Stimulated activated effector memory CD8-positive, alpha-beta T cell treated with anti-CD3 and anti-CD28 coated beads, Interleukin-12 subunit alpha, Interleukin-12 subunit beta, amount 100 ng/mL, for 72 hours (primary cell): Measurements from ENCODE around the gene ALDH2.
"Not testable (repeated sequence)": the region's sequence is repeated elsewhere in the genome, so short reads cannot be mapped to it uniquely, and the experiment has no call there.

Source experiments
- ATAC-seq: fragments of 150-1000 bp; cut with Tn5 transposase; 2 replicates; pipeline ENCODE4 v1.10.0; 2021
- DNase-seq, 2 donors: peaks; one replicate each; pipeline ENCODE4 v3.0.0; 2021 to 2022; ENCODE audit warnings: low spot score in 2 of 2
- H3K27ac Mint-ChIP-seq: one replicate; pipeline ENCODE4 v1.8.0; 2022; ENCODE audit warnings: mild to moderate bottlenecking, mixed read lengths
- H3K36me3 Mint-ChIP-seq: one replicate; pipeline ENCODE4 v1.8.0; 2022; ENCODE audit warnings: mild to moderate bottlenecking, mixed read lengths
- H3K4me1 Mint-ChIP-seq: one replicate; pipeline ENCODE4 v1.8.0; 2022; ENCODE audit warnings: mixed read lengths
- H3K4me3 Mint-ChIP-seq: one replicate; pipeline ENCODE4 v1.8.0; 2022; ENCODE audit warnings: mild to moderate bottlenecking, mixed read lengths
- H3K9me3 Mint-ChIP-seq: one replicate; pipeline ENCODE4 v1.8.0; 2022; ENCODE audit warnings: mixed read lengths

Gene ALDH2

DNA sequence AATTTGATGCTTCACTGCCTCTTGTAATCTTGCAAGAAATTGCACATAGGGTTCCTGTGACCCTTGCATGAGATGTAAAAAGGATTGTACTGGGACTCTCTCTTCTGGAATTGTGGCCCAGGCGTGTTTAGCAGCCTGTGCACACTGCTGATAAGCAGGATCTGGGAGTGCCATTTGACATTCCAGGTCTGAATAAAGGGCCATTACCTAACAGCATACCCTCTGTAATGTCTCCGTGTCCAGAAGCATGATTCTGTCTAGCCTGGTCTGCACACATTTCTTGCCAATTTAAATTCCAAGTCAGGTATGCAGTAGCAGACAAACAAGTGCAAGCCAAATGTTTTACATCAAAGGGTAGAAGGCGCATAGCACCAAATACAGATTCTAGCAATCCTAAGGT lies 57.2 kb downstream of the ALDH2 start:
- ATAC-seq (no peak), DNase-seq (no peak)
- Mint-ChIP-seq H3K27ac (no peak overlapping the region), H3K4me3 (no peak overlapping the region), H3K9me3 (no peaks in the 10 kb centered on the region), H3K4me1 (no peaks in the 10 kb centered on the region), H3K36me3 (no peaks in the 10 kb centered on the region)

DNA sequence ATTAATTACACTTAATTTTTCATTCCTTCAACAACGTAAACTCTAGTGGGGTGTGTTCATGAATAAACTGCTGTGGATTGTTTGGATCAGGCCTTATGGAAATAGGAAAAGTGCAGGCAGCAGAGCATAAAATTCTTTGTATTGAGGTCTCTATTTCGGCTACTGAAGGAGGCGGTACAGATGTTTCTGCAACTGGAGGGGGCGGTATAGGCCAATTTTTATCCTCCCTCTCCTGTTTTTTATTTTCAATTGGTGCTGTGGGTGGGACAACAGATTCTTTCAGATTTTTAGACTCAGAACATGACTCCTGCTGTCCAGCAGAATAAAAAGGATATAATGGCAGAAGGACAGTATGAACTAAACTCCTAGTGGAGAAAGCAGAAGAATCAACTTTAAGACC lies 57.6 kb downstream of the ALDH2 start:
- not testable (repeated sequence) for ATAC-seq, H3K4me3 Mint-ChIP-seq, DNase-seq, H3K9me3 Mint-ChIP-seq, H3K27ac Mint-ChIP-seq, H3K36me3 Mint-ChIP-seq, H3K4me1 Mint-ChIP-seq

DNA sequence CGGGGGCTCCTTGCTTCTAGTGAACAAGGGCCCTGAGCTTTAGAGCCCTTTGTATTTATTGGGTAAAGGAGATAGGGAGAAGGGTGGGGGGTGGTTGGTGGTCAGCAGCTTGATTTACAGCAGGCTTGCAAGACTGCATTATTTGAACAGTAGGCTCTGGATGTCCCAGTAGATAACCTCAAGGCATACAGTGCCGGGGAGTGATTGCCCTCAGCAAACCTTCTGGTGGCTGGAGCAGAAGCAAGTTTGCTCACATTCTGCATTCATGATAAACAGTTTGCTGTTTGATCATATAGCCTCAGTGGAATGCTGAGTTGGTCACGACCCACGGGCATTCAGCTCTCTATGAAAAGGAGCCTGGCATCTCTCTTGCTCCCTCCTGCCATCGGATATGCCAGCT lies 58.8 kb downstream of the ALDH2 start:
- Mint-ChIP-seq H3K9me3 (no peaks in the 10 kb centered on the region), H3K4me1 (no peaks in the 10 kb centered on the region), H3K36me3 (no peaks in the 10 kb centered on the region), H3K27ac (no peak overlapping the region), H3K4me3 (no peak overlapping the region)
- DNase-seq (no peak), ATAC-seq (no peak)

DNA sequence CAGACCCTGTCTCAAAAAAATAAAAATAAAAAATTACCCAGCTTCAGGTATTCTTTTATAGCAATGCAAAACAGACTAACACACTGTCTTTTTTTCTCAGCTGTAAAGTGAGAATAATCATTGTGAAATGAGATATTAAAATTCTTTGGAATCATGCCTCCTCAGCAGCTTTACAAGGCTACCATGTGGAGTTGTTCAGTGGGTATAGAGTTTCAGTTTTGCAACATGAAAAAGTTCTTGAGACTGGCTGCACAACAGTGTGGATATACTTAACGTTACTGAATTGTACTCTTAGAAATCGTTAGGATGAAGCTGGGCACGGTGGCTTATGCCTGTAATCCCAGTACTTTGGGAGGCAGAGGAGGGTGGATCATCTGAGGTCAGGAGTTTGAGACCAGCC lies 59.6 kb downstream of the ALDH2 start:
- Mint-ChIP-seq H3K27ac (no peak overlapping the region), H3K4me3 (no peak overlapping the region), H3K36me3 (no peaks in the 10 kb centered on the region), H3K9me3 (no peaks in the 10 kb centered on the region), H3K4me1 (no peaks in the 10 kb centered on the region)
- no peak for DNase-seq
- ATAC-seq = no peak

DNA sequence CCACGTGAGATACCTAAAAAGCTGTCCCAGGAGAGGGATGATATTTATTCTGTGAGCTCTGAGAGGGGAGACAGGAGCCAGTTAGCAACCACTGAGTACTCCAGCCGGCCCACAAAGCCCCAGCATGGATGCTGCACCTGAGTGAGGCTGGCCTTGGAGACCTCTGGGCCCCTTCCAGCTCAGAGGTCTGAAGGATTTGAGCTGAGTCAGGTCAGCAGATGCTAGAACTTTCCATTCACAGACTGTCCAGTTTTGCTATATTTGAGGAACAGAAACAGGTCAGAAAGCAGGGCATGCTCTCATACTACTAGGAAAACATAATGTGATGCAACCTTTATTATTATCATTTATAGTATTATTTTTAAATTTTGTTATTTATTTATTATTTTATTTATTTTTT lies 60.3 kb downstream of the ALDH2 start:
- Mint-ChIP-seq H3K4me3 (no peak overlapping the region), H3K9me3 (no peaks in the 10 kb centered on the region), H3K27ac (no peak overlapping the region), H3K36me3 (no peaks in the 10 kb centered on the region), H3K4me1 (no peaks in the 10 kb centered on the region)
- no peak for ATAC-seq
- no peak for DNase-seq

DNA sequence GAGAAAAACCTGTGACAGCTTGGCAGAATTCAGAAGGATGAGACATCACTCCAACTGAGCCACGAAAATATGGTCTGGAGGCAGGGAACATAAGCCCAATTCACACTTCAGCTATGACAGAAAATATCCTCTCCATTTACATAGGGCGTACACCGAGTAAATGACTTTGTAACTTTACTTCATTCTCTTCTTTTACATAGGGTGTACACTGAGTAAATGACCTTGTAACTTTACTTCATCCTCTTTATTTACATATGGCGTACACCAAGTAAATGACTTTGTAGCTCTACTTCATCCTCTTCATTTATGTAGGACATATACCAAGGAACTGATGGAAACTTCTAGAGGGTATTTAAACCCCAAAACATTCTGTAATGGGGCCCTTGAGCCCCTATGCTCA lies 61.2 kb downstream of the ALDH2 start:
- Mint-ChIP-seq H3K27ac (no peak overlapping the region), H3K36me3 (no peaks in the 10 kb centered on the region), H3K4me3 (no peak overlapping the region), H3K4me1 (no peaks in the 10 kb centered on the region), H3K9me3 (no peaks in the 10 kb centered on the region)
- ATAC-seq (no peak), DNase-seq (no peak)

DNA sequence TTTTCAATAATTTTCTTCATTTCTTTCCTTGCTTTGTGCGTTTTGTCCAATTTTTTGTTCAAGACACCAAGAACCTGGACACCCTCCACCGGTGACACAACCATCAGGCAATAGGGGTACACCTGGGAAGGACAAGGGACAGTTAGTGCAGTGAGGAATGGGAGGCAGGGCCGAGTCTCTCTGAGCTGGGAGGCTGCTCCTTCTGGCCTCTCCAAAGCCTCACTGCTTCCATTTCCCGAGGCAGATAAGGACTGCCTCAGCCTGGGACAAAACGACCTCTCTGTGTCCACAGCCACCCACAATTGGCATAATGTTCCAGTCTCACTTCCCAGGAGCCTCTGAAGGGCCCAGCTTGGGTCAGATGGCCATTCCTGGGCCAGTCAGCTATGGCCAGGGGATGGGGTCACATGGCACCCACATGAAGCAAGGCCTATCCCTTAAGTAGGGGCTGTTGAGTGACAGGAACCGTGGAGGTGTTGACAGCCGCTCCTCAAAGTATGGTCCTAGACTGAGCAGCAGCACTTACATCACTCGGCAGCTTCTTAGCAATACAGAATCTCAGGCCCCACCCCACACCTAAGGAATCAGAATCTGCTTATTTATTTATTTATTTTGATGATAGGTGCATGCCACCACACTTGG lies 61.7 kb downstream of the ALDH2 start:
- H3K4me3 Mint-ChIP-seq = no peak overlapping the region
- H3K27ac Mint-ChIP-seq = no peak overlapping the region

DNA sequence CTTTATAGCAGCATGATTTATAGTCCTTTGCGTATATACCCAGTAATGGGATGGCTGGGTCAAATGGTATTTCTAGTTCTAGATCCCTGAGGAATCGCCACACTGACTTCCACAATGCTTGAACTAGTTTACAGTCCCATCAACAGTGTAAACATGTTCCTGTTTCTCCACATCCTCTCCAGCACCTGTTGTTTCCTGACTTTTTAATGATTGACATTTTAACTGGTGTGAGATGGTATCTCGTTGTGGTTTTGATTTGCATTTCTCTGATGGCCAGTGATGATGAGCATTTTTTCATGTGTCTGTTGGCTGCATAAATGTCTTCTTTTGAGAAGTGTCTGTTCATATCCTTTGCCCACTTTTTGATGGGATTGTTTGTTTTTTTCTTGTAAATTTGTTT lies 62.9 kb downstream of the ALDH2 start:
- DNase-seq, H3K9me3 Mint-ChIP-seq, ATAC-seq, H3K4me1 Mint-ChIP-seq, H3K4me3 Mint-ChIP-seq, H3K36me3 Mint-ChIP-seq, H3K27ac Mint-ChIP-seq: not testable (repeated sequence)

More for the DNA sequence above, 61.7 kb downstream of the ALDH2 start:
- Mint-ChIP-seq H3K9me3 (no peaks in the 10 kb centered on the region), H3K36me3 (no peaks in the 10 kb centered on the region), H3K4me1 (no peaks in the 10 kb centered on the region)
- DNase-seq (no peak), ATAC-seq (no peak)

DNA sequence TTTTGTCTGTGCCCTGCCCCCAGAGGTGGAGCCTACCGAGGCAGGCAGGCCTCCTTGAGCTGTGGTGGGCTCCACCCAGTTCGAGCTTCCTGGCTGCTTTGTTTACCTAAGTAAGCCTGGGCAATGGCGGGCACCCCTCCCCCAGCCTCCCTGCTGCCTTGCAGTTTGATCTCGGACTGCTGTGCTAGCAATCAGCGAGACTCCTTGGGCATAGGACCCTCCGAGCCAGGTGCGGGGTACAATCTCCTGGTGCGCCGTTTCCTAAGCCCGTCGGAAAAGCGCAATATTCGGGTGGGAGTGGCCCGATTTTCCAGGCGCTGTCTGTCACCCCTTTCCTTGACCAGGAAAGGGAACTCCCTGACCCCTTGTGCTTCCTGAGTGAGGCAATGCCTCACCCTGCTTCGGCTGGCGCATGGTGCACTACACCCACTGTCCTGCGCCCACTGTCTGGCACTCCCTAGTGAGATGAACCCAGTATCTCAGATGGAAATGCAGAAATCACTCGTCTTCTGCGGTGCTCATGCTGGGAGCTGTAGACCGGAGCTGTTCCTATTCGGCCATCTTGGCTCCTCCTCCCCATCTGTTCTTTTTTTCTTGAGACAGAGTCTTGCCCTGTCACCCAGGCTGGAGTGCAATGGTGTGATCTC lies 68.1 kb downstream of the ALDH2 start:
- H3K27ac Mint-ChIP-seq, H3K4me3 Mint-ChIP-seq: not testable (repeated sequence)

DNA sequence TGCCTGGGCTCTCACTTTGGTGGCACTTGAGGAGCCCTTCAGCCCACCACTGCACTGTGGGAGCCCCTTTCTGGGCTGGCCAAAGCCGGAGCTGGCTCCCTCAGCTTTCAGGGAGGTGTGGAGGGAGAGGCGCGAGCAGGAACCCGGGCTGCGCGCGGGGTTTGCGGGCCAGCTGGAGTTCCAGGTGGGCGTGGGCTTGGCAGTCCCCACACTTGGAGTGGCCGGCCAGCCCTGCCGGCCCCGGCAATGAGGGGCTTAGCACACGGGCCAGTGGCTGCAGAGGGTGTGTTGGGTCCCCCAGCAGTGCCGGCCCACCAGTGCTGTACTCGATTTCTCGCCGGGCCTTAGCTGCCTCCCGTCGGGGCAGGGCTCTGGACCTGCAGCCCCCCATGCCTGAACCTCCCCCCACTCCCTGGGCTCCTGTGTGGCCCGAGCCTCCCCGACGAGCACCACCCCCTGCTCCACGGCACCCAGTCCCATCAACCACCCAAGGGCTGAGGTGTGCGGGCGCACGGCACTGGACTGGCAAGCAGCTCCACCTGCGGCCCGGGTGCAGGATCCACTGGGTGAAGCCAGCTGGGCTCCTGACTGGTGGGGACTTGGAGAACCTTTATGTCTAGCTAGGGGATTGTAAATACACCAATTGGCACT lies 68.9 kb downstream of the ALDH2 start:
- not testable (repeated sequence) for H3K4me3 Mint-ChIP-seq, DNase-seq, ATAC-seq, H3K27ac Mint-ChIP-seq, H3K9me3 Mint-ChIP-seq
- Mint-ChIP-seq H3K4me1 (peaks cover 19% of the 10 kb centered on the region), H3K36me3 (peaks cover 16% of the 10 kb centered on the region)

More for the DNA sequence above, 68.1 kb downstream of the ALDH2 start:
- peaks cover 16% of the 10 kb centered on the region for H3K36me3 Mint-ChIP-seq
- not testable (repeated sequence) for DNase-seq, ATAC-seq, H3K9me3 Mint-ChIP-seq
- peaks cover 12% of the 10 kb centered on the region for H3K4me1 Mint-ChIP-seq

DNA sequence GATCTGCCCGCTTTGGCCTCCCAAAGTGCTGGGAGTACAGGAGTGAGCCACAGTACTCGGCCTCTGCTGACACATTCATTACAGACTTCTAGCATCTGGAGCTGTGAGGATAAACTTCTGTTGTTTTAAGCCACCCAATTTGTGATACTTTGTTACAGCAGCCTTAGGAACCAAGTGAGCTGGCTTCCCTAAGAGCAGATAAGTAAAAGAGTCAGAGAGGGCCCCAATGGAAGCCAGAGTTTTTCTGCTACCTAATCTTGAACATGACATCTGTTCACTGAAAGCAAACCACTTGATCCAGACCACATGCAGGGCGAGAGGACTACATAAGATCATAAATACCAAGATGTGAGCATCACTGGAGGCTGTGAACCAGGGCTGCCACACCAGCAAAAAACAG lies 71.6 kb downstream of the ALDH2 start:
- ATAC-seq (no peak), DNase-seq (no peak)
- no peaks in the 10 kb centered on the region for H3K9me3 Mint-ChIP-seq
- H3K4me3 Mint-ChIP-seq = no peak overlapping the region
- peak overlapping the region; percentile 74 for H3K27ac Mint-ChIP-seq
- peaks cover 28% of the 10 kb centered on the region for H3K4me1 Mint-ChIP-seq
- peaks cover 36% of the 10 kb centered on the region for H3K36me3 Mint-ChIP-seq

DNA sequence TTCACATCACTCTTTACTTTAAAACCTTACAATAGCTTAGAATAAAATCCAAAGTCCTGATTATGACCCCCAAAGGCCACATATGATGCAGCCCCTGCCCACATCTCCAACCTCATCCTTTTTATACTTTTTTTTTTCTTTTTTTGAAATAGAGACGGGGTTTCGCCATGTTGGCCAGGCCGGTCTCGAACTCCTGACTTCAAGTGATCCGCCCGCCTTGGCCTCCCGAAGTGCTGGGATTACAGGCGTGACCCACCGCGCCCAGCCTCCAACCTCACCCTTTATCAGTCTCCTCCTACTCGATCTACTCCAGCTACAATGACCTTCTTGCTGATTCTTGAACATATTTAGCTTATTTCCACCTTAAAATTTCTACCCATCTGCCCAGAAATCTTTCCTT lies 74.1 kb downstream of the ALDH2 start:
- peak overlapping the region; percentile 98 for H3K27ac Mint-ChIP-seq
- H3K36me3 Mint-ChIP-seq = peaks cover 50% of the 10 kb centered on the region
- no peaks in the 10 kb centered on the region for H3K9me3 Mint-ChIP-seq
- DNase-seq (no peak), ATAC-seq (no peak)
- H3K4me1 Mint-ChIP-seq = peaks cover 34% of the 10 kb centered on the region
- peak overlapping the region; percentile 81 for H3K4me3 Mint-ChIP-seq

DNA sequence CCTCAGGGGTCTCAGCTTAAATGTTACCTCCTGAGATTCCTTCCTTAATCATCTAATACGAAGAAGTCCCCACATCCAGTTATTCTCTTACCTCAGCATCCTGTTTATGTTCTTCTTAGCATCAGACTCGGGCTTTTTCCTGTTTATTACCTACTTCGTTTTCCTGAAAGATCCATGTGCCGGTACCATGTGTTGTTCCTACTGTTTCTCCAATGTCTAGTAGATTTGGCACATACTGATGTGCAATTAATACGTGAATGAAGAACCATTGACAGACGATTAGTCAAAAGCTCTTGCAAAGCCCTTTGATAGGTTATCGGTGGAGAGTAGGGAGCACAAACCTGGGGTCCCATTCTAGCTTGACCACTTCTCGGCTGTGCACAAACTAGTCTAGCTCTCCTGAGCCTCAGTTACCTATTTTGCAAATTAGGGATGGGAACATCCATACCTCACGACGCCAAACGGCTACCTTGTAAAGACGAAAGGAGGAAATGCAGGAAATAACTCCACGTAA lies 74.6 kb downstream of the ALDH2 start:
- Mint-ChIP-seq H3K4me1 (peaks cover 34% of the 10 kb centered on the region), H3K36me3 (peaks cover 55% of the 10 kb centered on the region)

DNA sequence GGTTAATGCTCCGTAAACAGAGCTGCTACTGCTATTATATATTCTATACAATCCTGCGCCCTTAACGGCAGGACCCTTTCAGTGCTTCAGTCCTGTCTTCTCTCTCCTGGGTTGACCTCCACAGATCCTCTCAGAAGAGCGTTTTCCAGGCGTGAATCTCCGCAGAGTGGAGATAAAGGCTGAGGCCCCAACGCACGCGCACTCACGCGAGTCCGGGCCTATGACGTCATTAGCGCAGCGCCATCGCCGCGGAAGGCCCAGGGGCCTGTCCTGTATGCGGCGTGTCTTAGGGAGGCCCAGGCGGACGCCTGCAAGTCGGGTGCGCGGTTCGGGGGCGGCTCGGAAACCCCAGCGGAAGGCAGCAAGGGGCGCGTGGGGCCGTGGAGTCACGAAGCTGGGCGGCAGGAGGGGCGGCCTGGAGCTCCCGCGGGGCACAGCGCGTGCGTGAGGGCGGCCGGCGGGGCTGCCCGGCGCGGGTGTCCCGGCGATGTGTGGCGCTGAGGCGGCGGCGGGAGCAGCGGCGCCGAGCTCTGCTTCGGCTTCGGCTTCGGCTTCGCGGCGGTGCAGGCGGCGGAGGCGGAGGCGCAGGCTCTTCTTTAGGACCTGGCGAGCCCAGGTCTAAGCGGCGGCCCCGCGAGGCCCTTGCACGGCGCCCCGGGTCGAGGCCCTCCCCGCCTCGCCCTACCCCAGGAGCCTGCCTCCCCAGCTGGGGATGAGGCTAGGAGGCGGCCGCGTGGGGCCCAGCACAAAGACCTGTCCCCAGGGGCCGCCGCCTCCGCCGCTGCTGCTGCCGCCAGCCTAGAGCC lies 75.2 kb downstream of the ALDH2 start, which contains the start of gene MAPKAPK5:
Gene MAPKAPK5, plus strand, starts transcription at position 479 of the 806 bp plus-strand sequence. CDS start 506 bp downstream, outside the sequence.
- Mint-ChIP-seq H3K9me3 (no peaks in the 10 kb centered on the region), H3K27ac (peak within 1 kb of the TSS; percentile 98), H3K4me1 (peaks cover 37% of the 10 kb centered on the region), H3K36me3 (peaks cover 62% of the 10 kb centered on the region), H3K4me3 (peak within 1 kb of the TSS; percentile 81)
- DNase-seq (peak; percentile 99 to 100), ATAC-seq (peak; percentile 94)

More for the DNA sequence above, 74.6 kb downstream of the ALDH2 start:
- Mint-ChIP-seq H3K4me3 (peak overlapping the region; percentile 81), H3K27ac (peak overlapping the region; percentile 98), H3K9me3 (no peaks in the 10 kb centered on the region)
- DNase-seq = no peak
- ATAC-seq = no peak
